Measurements from ENCODE around the gene KLHL21. TPM values are rescaled to one million over a fixed set of nuclear protein-coding genes. Genes with fewer than 3 reads are reported as not detected.

KLHL21 gene
- total RNA-seq, 1 donor from 2014 or later, result 25.9 TPM

DNA sequence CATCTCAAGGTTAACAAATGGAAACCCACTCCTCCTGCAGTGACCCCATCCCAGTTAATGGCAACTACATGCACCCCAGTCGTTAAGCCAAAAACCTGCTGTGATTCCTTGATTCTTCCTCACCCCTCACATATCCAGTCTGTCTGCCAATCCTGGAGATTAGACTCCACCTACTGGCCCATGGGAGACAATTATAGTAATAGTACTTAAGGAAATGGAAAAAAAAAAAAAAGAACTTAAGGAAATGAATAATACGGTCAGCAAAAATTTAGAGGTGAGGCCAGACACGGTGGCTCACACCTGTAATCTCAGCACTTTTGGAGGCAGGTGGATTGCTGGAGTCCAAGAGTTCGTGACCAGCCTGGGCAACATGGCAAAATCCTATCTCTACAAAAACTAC is 55.4 kb downstream of the KLHL21 start:
- DNase-seq, result peak; percentile 73

DNA sequence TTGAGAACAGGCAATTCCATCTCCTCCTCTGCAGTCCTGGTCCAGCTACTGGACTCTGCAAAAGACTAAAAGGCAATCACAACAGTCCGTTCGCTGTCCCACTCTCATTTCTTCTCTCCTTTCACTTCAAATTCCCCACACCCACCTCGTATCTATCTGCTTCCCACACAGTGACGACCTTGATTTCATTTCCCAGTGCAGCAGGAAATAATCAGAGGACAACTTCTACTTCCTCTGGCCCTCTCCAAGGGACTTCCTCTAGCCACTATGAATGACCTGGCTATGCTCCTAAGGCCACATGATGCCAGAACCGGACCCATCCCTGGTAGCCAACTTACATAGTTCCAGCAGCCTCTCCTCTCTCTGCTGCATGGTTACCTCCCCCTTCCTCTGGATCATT is 56.3 kb downstream of the KLHL21 start:
- DNase-seq, result peak; percentile 23

DNA sequence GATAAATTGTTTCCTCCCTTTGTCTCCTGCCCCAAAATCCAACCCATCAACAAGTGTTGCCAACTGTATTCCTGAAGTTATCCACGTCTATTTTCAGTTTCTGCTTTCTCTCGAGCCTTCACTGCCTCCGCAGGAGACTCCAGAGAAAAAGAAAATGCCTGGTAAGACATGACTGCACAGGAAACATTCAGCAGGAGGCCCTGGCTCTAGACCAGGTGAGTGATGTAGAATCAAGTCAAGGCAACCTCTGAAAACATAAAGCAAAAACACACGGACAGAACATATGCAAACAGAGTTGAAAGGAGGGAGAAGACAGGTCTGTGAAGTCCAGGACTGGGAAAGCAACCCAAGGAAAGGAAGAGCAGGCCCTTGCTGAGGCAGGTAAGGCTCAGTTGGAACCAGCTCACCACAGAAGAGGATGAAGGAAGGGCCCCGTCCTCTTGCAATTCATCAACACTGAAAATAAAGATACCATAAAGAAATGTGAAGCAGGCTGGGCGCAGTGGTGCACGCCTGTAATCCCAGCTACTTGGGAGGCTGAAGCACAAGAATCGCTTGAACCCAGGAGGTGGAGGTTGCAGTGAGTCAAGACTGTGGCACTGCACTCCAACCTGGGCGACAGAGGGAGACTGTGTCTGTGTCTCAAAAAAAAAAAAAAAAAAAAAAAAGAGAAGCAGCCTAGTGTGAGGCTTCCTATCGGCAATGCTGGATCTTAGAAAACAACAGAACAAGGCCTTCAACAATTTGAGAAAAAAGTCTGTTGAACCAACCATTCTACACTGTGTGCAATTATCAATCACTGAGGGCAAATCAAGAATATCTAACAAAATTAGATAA is 57.2 kb downstream of the KLHL21 start:
- peak; percentile 52 for DNase-seq

DNA sequence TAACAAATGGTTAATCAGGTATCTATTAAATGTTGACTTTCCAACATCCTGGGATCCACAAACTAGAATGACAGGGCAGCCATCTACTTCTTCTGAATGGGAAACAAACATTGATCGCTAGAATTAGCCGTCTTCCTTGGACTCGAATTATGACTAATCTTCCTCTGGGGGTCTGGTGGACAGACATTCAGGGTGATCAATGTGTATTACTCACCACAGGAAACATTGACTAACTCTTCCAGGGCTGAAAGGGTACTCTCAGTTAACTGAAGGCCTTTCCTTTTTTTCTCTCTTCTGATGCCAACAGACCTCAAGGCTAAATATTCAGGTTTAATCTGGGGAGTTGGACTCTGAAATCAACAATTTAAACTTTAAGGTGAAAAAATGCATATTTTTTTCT is 57.8 kb downstream of the KLHL21 start:
- DNase-seq, result peak; percentile 86

Other genes with a start within 250 kb of the KLHL21 start
- gene ACOT7, start 209.1 kb downstream of the KLHL21 start, total RNA-seq, result 17.5 and 33.7 TPM in 2 replicates
- 9.9 and 14.1 TPM in 2 replicates for gene HES2, start 182.9 kb downstream of the KLHL21 start, total RNA-seq
- 0.60 and 0.68 TPM in 2 replicates for gene ESPN, start 178.1 kb downstream of the KLHL21 start, total RNA-seq
- gene TNFRSF25, start 136.7 kb downstream of the KLHL21 start, total RNA-seq, result 8.0 and 17.4 TPM in 2 replicates
- 36.9 and 50.9 TPM in 2 replicates for gene PLEKHG5, start 111.2 kb downstream of the KLHL21 start, total RNA-seq
- gene NOL9, start 48.4 kb downstream of the KLHL21 start, total RNA-seq, result 27.1 and 30.6 TPM in 2 replicates
- gene TAS1R1, start 47.6 kb downstream of the KLHL21 start, total RNA-seq, result under 0.01 TPM in 1 of 2 replicates, not detected in the other
- gene ZBTB48, start 22.9 kb downstream of the KLHL21 start, total RNA-seq, result 12.0 and 22.5 TPM in 2 replicates
- 10.2 and 16.7 TPM in 2 replicates for gene PHF13, start 10.9 kb upstream of the KLHL21 start, total RNA-seq
- gene THAP3, start 22.0 kb upstream of the KLHL21 start, total RNA-seq, result 19.9 and 23.5 TPM in 2 replicates
- gene DNAJC11, start 98.9 kb upstream of the KLHL21 start, total RNA-seq, result 38.6 and 52.1 TPM in 2 replicates
- 52.7 and 58.4 TPM in 2 replicates for gene CAMTA1, start 182.6 kb upstream of the KLHL21 start, total RNA-seq

All from dermis blood vessel endothelial cell (primary cell).